SK-N-MC (cell line): ENCODE measurements around the gene HRH4.

ENCODE experiments used
- EZH2 ChIP-seq: fragments of 200-600 bp; sonication (generic); IDR thresholded peaks from one replicate; pipeline ENCODE4 v1.6.1; 2017; ENCODE audit warnings: antibody characterized with exemption
- POLR2AphosphoS5 ChIP-seq: IDR thresholded peaks from 2 replicates; pipeline ENCODE4 v1.6.1; 2012; ENCODE audit warnings: mild to moderate bottlenecking, low read depth, low read length, borderline replicate concordance

DNA sequence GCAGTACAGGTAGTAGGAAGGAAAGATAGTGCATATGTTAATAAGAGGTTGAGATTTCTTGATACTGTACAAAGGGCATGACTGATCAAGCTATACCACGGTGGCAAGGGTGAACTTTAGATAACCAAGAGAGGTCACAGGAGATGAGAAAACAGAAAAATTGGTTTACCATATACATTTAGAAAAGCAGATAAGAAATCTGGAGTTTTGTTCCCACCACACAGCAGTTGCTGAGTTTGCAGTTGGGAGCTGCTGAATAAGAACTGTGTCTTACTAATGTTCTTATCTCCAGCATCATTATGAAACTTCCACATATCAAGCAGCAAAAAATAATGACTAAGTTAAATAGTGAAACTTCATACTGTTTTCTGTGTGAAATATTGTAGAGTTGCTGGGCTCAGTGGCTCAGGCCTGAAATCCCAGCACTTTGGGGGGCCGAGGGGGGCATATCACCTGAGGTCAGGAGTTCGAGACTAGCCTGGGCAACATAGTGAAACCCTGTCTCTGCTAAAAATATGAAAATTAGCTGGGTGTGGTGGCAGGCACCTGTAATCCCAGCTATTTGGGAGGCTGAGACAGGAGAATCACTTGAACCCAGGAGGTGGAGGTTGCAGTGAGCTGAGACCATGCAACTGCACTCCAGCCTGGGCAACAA is 46.0 kb upstream of the HRH4 start:
- no peak for TF ChIP-seq EZH2
- TF ChIP-seq POLR2AphosphoS5: no peak
